H1 (cell line): ENCODE results near the gene UTS2B. TPM values are rescaled to one million over a fixed set of nuclear protein-coding genes. Genes with fewer than 3 reads are reported as not detected.

ENCODE experiments used
- CHD7 ChIP-seq: fragments of 300-600 bp; sonication (generic); IDR thresholded peaks from 2 replicates; pipeline ENCODE4 v1.7.1; 2012; ENCODE audit warnings: low read length, moderate library complexity, mild to moderate bottlenecking, inconsistent platforms; ENCODE audit not compliant: insufficient replicate concordance
- GTF2F1 ChIP-seq: IDR thresholded peaks from 2 replicates; pipeline ENCODE4 v1.6.1; 2012; ENCODE audit warnings: low read depth, low read length, improper control_type of control experiment, borderline replicate concordance
- PHF8 ChIP-seq: fragments of 200-600 bp; sonication (generic); conservative IDR thresholded peaks from 2 replicates; pipeline ENCODE4 v1.7.1; 2012; ENCODE audit warnings: low read depth, mild to moderate bottlenecking, inconsistent platforms, low read length, moderate library complexity
- polyA plus RNA-seq, 7 experiments: library from polyadenylated mRNA; depleted of rRNA in 3 of 7; stranded (reverse) in 5 of 7; unstranded in 2 of 7; fragments of >200 nt in 5 of 7; fragments of 200-250 nt in 2 of 7; gene quantifications; 1 replicate in 5 of 7; 2 replicates in 1 of 7; 4 replicates in 1 of 7; pipeline versions ENCODE4 v1.2.1 to v1.2.3, GENCODE V29; 2011 to 2013; ENCODE audit warnings: missing spikeins in 2 of 7, mixed read lengths in 2 of 7
- total RNA-seq: library from RNA; stranded (reverse); fragmentation: NEBNext Ultra II Directional; extraction: Animal tissue kit (Norgen Biotek cat#: 25700); gene quantifications from 2 replicates; pipeline ENCODE4 v1.2.1, GENCODE V29; 2021

UTS2B gene
- total and polyA plus RNA-seq, 2 of the 8 experiments (the other 6 are each of a cell fraction or from before 2014, with no cell fraction given): not detected

- TF ChIP-seq CHD7 (no peak), PHF8 (no peak), GTF2F1 (no peak)
These were observed 3.1 kb upstream of the UTS2B start (continued) for GRCh38 chr3:191333298-191333880.
